ENCODE data around the gene ROR1.

Gene ROR1

DNA sequence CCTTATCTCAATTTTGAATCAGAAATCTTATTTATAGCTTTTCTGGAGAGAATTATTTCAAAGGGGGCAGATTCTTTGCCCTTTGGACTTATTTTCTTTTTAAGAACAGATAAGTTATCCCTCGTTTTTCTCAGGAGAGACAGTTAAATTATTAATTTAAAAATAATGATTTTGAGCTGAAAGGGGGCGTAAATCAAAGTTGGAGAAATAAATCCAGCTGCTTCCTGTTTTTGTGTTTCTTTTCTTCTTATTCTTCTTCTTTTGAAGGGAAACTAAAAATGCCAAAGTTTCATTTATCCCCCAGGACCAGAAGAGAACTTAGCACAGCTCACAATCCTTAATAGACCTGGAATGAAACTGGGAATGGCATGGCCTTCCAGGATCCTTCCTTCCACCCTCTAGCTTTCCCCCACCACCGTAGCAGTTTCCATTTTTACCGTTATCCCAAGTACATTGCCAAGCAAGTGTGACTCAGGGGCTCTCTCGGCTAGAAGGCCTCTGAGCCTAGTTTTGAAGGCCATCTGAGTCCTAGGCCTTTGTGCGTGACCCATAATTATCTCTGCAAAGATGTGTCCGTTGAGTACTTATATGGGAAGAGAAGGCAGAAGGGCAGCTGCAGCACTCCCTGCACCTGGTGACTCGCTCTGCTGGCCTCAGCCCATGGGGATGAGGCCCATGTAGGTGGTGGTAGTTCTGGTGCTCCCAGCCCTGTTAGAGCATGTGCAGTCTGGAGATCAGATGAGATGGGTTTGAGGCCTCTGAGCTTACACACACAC is 181.7 kb downstream of the ROR1 start:
- Histone ChIP-seq H3K36me3 (ENCODE audit: control insufficient read depth, insufficient read depth, low read length) (no peaks in the 10 kb centered on the region), H3K9me3 (ENCODE audit: control insufficient read depth, low read length) (no peaks in the 10 kb centered on the region), H3K27me3 (replicated peaks; ENCODE audit: control insufficient read depth, insufficient read depth, low read length, poor library complexity, severe bottlenecking) (no peaks in the 10 kb centered on the region), H3K4me1 (ENCODE audit: control insufficient read depth, insufficient read depth, low read length, poor library complexity, severe bottlenecking) (no peaks in the 10 kb centered on the region), H3K4me3 (ENCODE audit: insufficient read depth, low read depth, low read length, poor library complexity, severe bottlenecking) (no peak overlapping the region), H3K27ac (ENCODE audit: insufficient read depth, low read length, poor library complexity, severe bottlenecking) (no peak overlapping the region)
- no peak for DNase-seq

- H3K27me3 ChIP-seq (replicated peaks; ENCODE audit: control insufficient read depth, insufficient read depth, low read length, poor library complexity, severe bottlenecking), result no peaks in the 10 kb centered on the region
- no peaks in the 10 kb centered on the region for H3K4me1 ChIP-seq (ENCODE audit: control insufficient read depth, insufficient read depth, low read length, poor library complexity, severe bottlenecking)
- no peaks in the 10 kb centered on the region for H3K36me3 ChIP-seq (ENCODE audit: control insufficient read depth, insufficient read depth, low read length)
- no peaks in the 10 kb centered on the region for H3K9me3 ChIP-seq (ENCODE audit: control insufficient read depth, low read length)
- DNase-seq, result no peak
- no peak overlapping the region for H3K4me3 ChIP-seq (ENCODE audit: insufficient read depth, low read depth, low read length, poor library complexity, severe bottlenecking)
- H3K27ac ChIP-seq (ENCODE audit: insufficient read depth, low read length, poor library complexity, severe bottlenecking), result no peak overlapping the region
Measured at GRCh38 chr1:63958556-63958955, 184.7 kb downstream of the ROR1 start.

DNA sequence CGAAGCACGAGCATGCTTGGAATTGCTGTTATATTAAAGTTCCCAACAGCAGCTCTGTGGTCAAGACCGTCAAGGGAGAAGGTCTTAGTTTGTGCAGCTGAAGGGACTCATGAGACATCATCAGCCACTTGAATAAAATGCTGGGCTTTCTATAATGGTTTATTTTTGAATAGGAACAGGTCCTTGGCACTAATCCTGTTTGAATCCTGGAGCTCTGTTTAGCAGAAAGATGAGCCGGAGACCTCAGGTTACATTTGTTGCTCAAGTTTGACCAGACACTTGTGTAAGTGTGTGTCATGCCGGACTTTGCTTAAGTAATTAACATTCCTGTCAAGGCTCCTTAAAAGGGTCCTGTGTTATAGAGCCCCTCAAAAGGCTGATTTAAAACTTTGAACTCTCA is 186.5 kb downstream of the ROR1 start:
- no peak for DNase-seq
- Histone ChIP-seq H3K4me1 (ENCODE audit: control insufficient read depth, insufficient read depth, low read length, poor library complexity, severe bottlenecking) (no peaks in the 10 kb centered on the region), H3K36me3 (ENCODE audit: control insufficient read depth, insufficient read depth, low read length) (no peaks in the 10 kb centered on the region), H3K27me3 (replicated peaks; ENCODE audit: control insufficient read depth, insufficient read depth, low read length, poor library complexity, severe bottlenecking) (no peaks in the 10 kb centered on the region), H3K27ac (ENCODE audit: insufficient read depth, low read length, poor library complexity, severe bottlenecking) (no peak overlapping the region), H3K9me3 (ENCODE audit: control insufficient read depth, low read length) (no peaks in the 10 kb centered on the region), H3K4me3 (ENCODE audit: insufficient read depth, low read depth, low read length, poor library complexity, severe bottlenecking) (no peak overlapping the region)

DNA sequence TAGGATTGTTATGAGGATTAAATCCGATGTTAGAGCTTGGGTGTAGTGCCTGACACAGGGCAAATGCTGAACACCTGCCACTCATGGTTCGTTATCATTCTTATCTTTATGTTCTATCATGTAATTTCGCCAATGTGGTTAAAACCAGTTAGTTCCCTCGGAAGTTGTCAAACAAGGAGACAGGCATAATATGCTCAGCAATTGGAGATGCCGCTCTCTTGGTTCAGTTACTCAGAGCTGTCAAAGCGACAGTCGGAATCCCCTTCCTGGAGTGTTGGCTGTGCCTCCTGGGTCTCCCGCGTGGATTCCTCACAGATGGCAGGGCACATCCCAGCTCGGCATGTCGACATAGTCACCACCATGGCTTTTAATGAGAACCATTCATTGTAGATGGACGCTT is 192.2 kb downstream of the ROR1 start:
- Histone ChIP-seq H3K36me3 (ENCODE audit: control insufficient read depth, insufficient read depth, low read length) (no peaks in the 10 kb centered on the region), H3K9me3 (ENCODE audit: control insufficient read depth, low read length) (no peaks in the 10 kb centered on the region), H3K27me3 (replicated peaks; ENCODE audit: control insufficient read depth, insufficient read depth, low read length, poor library complexity, severe bottlenecking) (no peaks in the 10 kb centered on the region), H3K27ac (ENCODE audit: insufficient read depth, low read length, poor library complexity, severe bottlenecking) (no peak overlapping the region), H3K4me1 (ENCODE audit: control insufficient read depth, insufficient read depth, low read length, poor library complexity, severe bottlenecking) (no peaks in the 10 kb centered on the region), H3K4me3 (ENCODE audit: insufficient read depth, low read depth, low read length, poor library complexity, severe bottlenecking) (no peak overlapping the region)
- no peak for DNase-seq

- H3K9me3 ChIP-seq (ENCODE audit: control insufficient read depth, low read length), result no peaks in the 10 kb centered on the region
- H3K27me3 ChIP-seq (replicated peaks; ENCODE audit: control insufficient read depth, insufficient read depth, low read length, poor library complexity, severe bottlenecking), result no peaks in the 10 kb centered on the region
- H3K36me3 ChIP-seq (ENCODE audit: control insufficient read depth, insufficient read depth, low read length), result no peaks in the 10 kb centered on the region
- DNase-seq, result no peak
- H3K4me1 ChIP-seq (ENCODE audit: control insufficient read depth, insufficient read depth, low read length, poor library complexity, severe bottlenecking), result no peaks in the 10 kb centered on the region
- H3K4me3 ChIP-seq (ENCODE audit: insufficient read depth, low read depth, low read length, poor library complexity, severe bottlenecking), result no peak overlapping the region
- no peak overlapping the region for H3K27ac ChIP-seq (ENCODE audit: insufficient read depth, low read length, poor library complexity, severe bottlenecking)
Measured at GRCh38 chr1:63967901-63968300, 194.1 kb downstream of the ROR1 start.

DNA sequence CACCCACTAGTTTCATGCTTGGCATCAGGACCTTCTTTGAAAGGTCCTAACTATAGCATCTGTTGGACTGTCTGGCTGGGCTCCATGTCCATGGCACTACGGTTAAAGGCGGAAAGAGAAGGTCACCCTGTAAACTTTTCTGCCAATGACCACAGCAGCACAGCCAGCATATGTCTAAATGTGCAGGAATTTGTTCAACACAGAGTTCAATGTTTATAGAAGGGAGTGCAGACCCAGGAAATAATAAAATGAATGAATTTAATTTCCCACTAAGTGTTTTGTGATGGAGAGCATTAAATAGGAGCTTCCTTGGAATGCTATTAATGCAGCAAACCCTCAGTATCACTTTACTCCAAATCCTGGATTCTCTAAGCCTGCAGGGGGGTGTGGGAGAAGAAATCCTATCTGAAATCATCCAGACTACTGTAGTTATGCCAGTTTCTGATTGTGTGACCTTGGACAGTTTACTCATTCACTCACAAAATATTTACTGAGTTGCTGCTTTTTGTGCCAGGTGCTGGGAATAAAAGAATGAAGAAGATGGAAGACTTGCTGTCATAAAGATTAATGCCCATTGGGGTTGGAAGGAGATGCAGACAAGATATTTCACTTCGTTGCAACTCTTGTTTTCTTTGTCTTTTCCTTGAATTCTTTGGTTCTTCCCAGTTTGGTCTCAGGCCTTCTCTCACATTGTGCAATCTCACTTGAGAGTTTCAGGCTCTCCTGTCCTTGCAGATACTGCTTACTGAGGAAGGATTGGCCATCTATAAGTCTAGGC is 195.0 kb downstream of the ROR1 start:
- Histone ChIP-seq H3K4me1 (ENCODE audit: control insufficient read depth, insufficient read depth, low read length, poor library complexity, severe bottlenecking) (no peaks in the 10 kb centered on the region), H3K4me3 (ENCODE audit: insufficient read depth, low read depth, low read length, poor library complexity, severe bottlenecking) (no peak overlapping the region), H3K27ac (ENCODE audit: insufficient read depth, low read length, poor library complexity, severe bottlenecking) (no peak overlapping the region), H3K27me3 (replicated peaks; ENCODE audit: control insufficient read depth, insufficient read depth, low read length, poor library complexity, severe bottlenecking) (no peaks in the 10 kb centered on the region), H3K9me3 (ENCODE audit: control insufficient read depth, low read length) (no peaks in the 10 kb centered on the region), H3K36me3 (ENCODE audit: control insufficient read depth, insufficient read depth, low read length) (no peaks in the 10 kb centered on the region)
- no peak for DNase-seq

- no peaks in the 10 kb centered on the region for H3K36me3 ChIP-seq (ENCODE audit: control insufficient read depth, insufficient read depth, low read length)
- H3K4me1 ChIP-seq (ENCODE audit: control insufficient read depth, insufficient read depth, low read length, poor library complexity, severe bottlenecking), result no peaks in the 10 kb centered on the region
- DNase-seq, result no peak
- no peak overlapping the region for H3K27ac ChIP-seq (ENCODE audit: insufficient read depth, low read length, poor library complexity, severe bottlenecking)
- H3K27me3 ChIP-seq (replicated peaks; ENCODE audit: control insufficient read depth, insufficient read depth, low read length, poor library complexity, severe bottlenecking), result no peaks in the 10 kb centered on the region
- H3K9me3 ChIP-seq (ENCODE audit: control insufficient read depth, low read length), result no peaks in the 10 kb centered on the region
- H3K4me3 ChIP-seq (ENCODE audit: insufficient read depth, low read depth, low read length, poor library complexity, severe bottlenecking), result no peak overlapping the region
Measured at GRCh38 chr1:63969441-63969901, 195.7 kb downstream of the ROR1 start.

DNA sequence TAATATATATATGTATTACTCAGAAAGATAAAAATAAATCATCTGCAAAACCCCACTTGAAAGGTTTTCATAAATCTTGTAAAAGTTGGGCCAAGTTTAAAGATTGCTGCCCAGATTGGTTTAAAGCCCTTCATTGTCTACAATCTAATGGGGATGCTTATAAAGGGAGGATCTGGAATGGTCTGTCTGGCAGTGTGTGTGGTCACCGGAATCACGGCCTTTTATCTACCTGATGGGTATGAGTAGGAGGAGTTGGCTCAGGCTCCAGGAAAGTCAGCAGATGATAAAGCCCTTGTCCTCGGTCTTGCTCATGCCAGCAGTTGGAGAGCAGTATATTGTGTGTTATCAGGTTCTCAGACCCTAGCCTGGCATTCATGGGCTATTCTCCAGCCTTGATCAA is 197.7 kb downstream of the ROR1 start:
- Histone ChIP-seq H3K27me3 (replicated peaks; ENCODE audit: control insufficient read depth, insufficient read depth, low read length, poor library complexity, severe bottlenecking) (no peaks in the 10 kb centered on the region), H3K27ac (ENCODE audit: insufficient read depth, low read length, poor library complexity, severe bottlenecking) (no peak overlapping the region), H3K4me3 (ENCODE audit: insufficient read depth, low read depth, low read length, poor library complexity, severe bottlenecking) (no peak overlapping the region), H3K36me3 (ENCODE audit: control insufficient read depth, insufficient read depth, low read length) (no peaks in the 10 kb centered on the region), H3K4me1 (ENCODE audit: control insufficient read depth, insufficient read depth, low read length, poor library complexity, severe bottlenecking) (no peaks in the 10 kb centered on the region), H3K9me3 (ENCODE audit: control insufficient read depth, low read length) (no peaks in the 10 kb centered on the region)
- DNase-seq, result no peak

- Histone ChIP-seq H3K27ac (ENCODE audit: insufficient read depth, low read length, poor library complexity, severe bottlenecking) (no peak overlapping the region), H3K36me3 (ENCODE audit: control insufficient read depth, insufficient read depth, low read length) (no peaks in the 10 kb centered on the region), H3K4me1 (ENCODE audit: control insufficient read depth, insufficient read depth, low read length, poor library complexity, severe bottlenecking) (no peaks in the 10 kb centered on the region), H3K4me3 (ENCODE audit: insufficient read depth, low read depth, low read length, poor library complexity, severe bottlenecking) (no peak overlapping the region), H3K27me3 (replicated peaks; ENCODE audit: control insufficient read depth, insufficient read depth, low read length, poor library complexity, severe bottlenecking) (no peaks in the 10 kb centered on the region), H3K9me3 (ENCODE audit: control insufficient read depth, low read length) (no peaks in the 10 kb centered on the region)
- no peak for DNase-seq
Measured at GRCh38 chr1:63973005-63973419, 199.2 kb downstream of the ROR1 start.

DNA sequence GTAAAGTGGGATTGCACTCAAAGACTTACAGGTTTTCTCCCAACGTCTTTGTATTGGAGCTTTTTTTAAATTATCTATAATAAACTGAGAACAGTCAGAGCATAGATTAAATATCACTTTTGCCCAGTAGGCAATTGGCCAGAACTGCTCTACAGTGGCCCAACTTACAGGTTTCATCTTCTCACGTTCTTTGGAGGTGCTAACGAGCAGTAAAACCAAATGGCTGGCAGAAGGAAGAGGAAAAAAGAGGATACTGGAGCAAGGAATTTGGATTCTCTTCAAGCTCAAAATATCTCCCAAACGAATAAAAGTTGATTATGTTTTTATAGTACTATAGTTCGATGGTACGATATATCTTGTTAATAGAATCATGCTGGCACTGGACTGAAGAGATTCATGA is 201.1 kb downstream of the ROR1 start:
- no peak overlapping the region for H3K27ac ChIP-seq (ENCODE audit: insufficient read depth, low read length, poor library complexity, severe bottlenecking)
- no peak overlapping the region for H3K4me3 ChIP-seq (ENCODE audit: insufficient read depth, low read depth, low read length, poor library complexity, severe bottlenecking)

More for the DNA sequence above, 201.1 kb downstream of the ROR1 start:
- H3K27me3 ChIP-seq (replicated peaks; ENCODE audit: control insufficient read depth, insufficient read depth, low read length, poor library complexity, severe bottlenecking), result no peaks in the 10 kb centered on the region
- no peaks in the 10 kb centered on the region for H3K9me3 ChIP-seq (ENCODE audit: control insufficient read depth, low read length)
- H3K36me3 ChIP-seq (ENCODE audit: control insufficient read depth, insufficient read depth, low read length), result no peaks in the 10 kb centered on the region
- DNase-seq, result no peak
- H3K4me1 ChIP-seq (ENCODE audit: control insufficient read depth, insufficient read depth, low read length, poor library complexity, severe bottlenecking), result no peaks in the 10 kb centered on the region
